HG02840 (cell line): Measurements from ENCODE around the gene IRAK2.

ENCODE experiments used
- ATAC-seq: cut with Tn5 transposase; IDR thresholded peaks from one replicate; pipeline ENCODE4 v1.9.1; 2021; ENCODE audit warnings: mild to moderate bottlenecking, moderate library complexity, moderate number of reproducible peaks; ENCODE audit not compliant: unreplicated experiment, low FRiP score

Gene IRAK2

GRCh38 chr3:10277115-10277625 is 112.5 kb downstream of the IRAK2 start:
- ATAC-seq: no peak

DNA sequence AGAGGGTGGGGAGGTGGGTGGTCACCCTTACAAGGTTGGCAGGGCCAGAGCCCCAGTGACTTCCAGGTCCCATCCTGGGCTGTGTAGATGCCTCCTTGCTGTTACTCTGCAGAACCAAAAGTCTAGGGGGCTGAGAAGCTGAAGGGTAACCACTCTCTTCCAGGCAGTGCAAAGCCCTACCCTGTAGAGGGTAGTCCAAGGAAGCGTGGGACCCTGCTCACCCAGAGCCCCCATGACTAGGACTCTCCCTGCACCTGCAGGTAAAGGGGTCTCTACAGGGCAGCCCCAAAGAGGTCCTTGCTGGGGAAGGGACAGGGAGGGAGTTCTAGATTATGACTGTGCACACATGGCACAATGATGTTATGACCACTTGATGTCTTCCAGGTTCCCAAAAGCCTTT is 113.8 kb downstream of the IRAK2 start:
- ATAC-seq: no peak

- no peak for ATAC-seq
Measured at GRCh38 chr3:10279384-10280176, 114.9 kb downstream of the IRAK2 start.

DNA sequence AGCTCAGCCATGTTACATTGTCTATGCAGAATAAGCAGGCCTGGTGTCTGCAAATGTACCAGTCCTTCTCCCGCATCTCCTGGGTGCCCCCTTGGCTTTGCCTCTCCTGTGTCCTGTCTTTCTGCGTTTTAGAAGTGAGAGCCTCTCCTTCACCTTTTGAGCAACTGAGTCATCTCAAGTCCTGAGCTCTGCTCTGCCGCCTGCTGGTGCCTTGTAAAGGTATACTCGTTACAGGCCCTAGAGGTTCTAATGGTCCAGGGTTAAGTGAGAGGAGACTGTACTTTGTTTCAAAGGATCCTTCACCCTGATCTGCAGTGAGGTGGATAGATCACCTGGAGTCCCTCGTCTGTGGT is 115.4 kb downstream of the IRAK2 start:
- no peak for ATAC-seq

GRCh38 chr3:10280571-10280970 is 115.9 kb downstream of the IRAK2 start:
- no peak for ATAC-seq

GRCh38 chr3:10281951-10282350 is 117.2 kb downstream of the IRAK2 start:
- no peak for ATAC-seq

DNA sequence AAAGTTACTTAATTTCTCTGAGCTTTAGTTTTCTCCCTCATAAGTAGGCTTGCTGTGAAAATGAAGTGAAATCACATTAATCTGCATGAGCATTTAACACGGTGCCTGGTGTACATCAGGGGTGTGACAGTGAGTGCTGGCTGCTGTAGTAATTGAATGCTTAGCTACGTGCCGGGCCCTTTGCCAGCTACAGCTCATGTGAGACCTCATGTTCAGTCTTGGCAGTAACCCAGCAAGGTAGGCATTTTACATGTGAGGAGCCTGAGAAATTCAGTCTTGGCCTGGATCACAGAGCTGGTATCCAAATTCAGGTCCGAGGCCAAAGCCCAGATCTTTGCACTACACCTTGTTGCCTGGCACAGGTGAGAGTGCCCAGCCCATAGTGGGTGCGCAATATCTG is 118.9 kb downstream of the IRAK2 start:
- no peak for ATAC-seq

- no peak for ATAC-seq
Measured at GRCh38 chr3:10284496-10284895, 119.8 kb downstream of the IRAK2 start.

GRCh38 chr3:10285272-10286132 is 120.8 kb downstream of the IRAK2 start:
- ATAC-seq: no peak

- ATAC-seq: no peak
Measured at GRCh38 chr3:10286133-10286524, 121.4 kb downstream of the IRAK2 start.

GRCh38 chr3:10286596-10287295 is 122.0 kb downstream of the IRAK2 start:
- ATAC-seq: no peak

DNA sequence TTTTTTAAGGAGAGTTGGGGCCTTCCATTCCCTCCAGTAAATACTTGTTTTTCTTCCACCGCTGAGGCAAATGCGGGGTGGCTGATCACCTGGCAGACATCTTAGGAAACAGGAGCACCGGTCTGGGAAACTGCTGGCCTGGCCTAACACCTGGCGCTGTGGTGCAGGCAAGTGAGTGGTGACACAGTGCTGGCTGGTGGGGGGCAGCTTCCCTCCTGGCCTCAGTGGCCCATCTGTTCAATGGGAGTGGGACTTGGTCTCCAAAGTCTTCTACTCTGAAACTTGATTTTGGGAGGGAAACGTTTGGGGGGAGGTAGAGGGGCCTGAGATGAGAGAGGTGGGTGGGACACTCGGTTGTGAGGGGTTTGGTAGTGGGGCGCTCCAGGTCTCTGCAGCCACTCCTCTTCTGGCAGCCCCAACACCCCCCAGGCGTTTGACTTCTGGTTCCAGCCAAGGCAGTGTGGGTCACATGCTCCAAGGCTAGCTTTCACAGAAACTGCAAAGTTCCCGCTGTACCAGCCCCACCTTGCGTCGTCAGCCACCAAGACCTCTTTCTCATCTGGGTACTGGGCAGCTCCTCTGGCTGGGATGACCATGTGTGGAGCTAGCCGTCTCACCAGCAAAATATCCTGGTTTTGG is 123.3 kb downstream of the IRAK2 start:
- no peak for ATAC-seq

DNA sequence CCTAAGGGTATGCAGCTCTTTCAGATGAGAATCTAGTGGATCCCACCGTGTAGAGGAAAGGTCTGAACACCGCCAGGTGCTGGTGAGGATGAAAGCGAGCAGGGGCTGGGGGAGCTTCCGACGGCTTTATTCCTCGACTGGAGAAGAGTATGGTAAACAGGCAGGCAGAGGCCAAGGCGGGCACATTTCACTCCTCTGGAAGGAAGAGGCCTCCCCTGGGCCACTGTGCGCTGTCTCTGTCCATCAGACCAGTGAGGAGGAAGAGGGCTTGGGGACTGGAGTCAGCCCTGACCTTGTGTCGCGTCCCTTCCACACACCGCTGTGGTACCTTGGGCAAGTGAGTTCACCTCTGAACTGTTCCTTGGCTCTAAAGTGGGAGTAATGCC is 123.8 kb downstream of the IRAK2 start:
- no peak for ATAC-seq

DNA sequence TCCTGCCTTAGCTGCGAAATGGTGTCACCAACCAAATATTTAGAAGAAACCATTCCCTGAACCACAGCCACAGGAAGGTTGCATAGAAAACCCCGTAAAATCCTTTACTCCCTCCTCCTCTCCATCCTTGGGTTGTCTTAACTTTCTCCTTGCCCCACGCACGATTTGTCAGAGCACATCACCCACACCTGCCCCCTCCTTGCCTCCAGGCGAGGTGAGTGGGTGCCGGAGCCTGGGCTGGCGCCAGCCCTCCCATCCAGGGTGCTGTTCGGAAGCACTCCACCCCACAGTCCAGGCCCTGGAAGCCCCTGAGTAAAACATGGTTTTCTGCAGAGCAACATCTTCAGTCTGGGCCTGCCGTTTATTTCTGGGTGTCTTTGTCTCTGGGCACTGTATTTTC is 124.4 kb downstream of the IRAK2 start:
- ATAC-seq: no peak

DNA sequence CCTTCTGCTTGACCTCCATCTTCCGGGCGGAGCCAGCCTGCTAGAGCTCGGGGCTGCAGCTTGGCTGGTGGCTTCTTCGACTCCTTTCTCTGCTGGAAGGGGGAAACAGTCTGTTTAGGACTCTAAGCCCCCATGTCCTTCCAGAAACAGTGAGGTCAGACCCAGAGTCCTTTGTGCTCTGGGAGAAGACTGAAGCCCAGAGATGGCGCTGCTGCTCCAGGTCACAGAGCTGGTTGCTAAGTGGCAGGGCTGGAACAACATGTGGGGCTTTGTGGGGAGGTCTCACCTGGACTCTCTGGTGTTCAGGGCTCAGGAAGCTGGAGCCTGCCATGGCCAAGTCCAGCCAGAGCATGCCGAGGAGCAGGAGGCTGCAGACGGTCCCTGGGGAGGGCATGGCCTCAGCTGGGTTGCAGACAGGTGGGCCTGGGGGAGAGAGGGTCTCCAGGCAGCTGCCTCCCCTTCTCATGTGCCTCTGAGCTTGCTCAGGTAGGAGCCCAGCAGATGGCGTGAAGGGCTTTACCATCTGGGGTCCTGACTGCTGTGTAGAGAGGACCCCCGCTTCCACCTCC is 125.2 kb downstream of the IRAK2 start:
- ATAC-seq: no peak

GRCh38 chr3:10290481-10291176 is 125.9 kb downstream of the IRAK2 start:
- ATAC-seq: no peak

- ATAC-seq: no peak
Measured at GRCh38 chr3:10291641-10292040, 126.9 kb downstream of the IRAK2 start.

GRCh38 chr3:10292505-10293419 is 128.0 kb downstream of the IRAK2 start, which contains the start of gene GHRL:
Gene GHRL, minus strand, starts transcription at chr3:10292947. Its CDS starts 2,767 bp downstream, at chr3:10290180.
- ATAC-seq: no peak
